Effector memory CD8-positive, alpha-beta T cell (primary cell): ENCODE measurements around the gene LIMCH1.

Experiments
- ATAC-seq: fragments of 150-1000 bp; cut with Tn5 transposase; replicated peaks from 2 replicates; pipeline ENCODE4 v1.10.0; 2021; ENCODE audit warnings: mild to moderate bottlenecking, moderate library complexity
- DNase-seq, 3 experiments: peaks; one replicate each; pipeline ENCODE4 v3.0.0; 2021
- H3K27ac Mint-ChIP-seq, 2 donors: one replicate each; pipeline ENCODE4 v1.8.0; 2022; ENCODE audit warnings: mild to moderate bottlenecking in 2 of 2, mixed read lengths in 2 of 2, moderate library complexity in 2 of 2
- H3K27me3 Mint-ChIP-seq, 2 donors: one replicate each; pipeline ENCODE4 v1.8.0; 2022; ENCODE audit warnings: mixed read lengths in 2 of 2
- H3K36me3 Mint-ChIP-seq: one replicate; pipeline ENCODE4 v1.8.0; 2022; ENCODE audit warnings: mild to moderate bottlenecking, moderate library complexity, mixed read lengths; ENCODE audit not compliant: insufficient read depth
- H3K4me1 Mint-ChIP-seq, 2 donors: one replicate each; pipeline ENCODE4 v1.8.0; 2022; ENCODE audit warnings: low read depth in 2 of 2, mixed read lengths in 2 of 2
- H3K4me3 Mint-ChIP-seq, 2 donors: one replicate each; pipeline ENCODE4 v1.8.0; 2022; ENCODE audit warnings: mild to moderate bottlenecking in 2 of 2, mixed read lengths in 2 of 2, moderate library complexity in 2 of 2
- H3K9me3 Mint-ChIP-seq, 2 donors: one replicate each; pipeline ENCODE4 v1.8.0; 2022; ENCODE audit warnings: mixed read lengths in 2 of 2

Gene LIMCH1

GRCh38 chr4:41514766-41515481 lies 23.0 kb upstream of the LIMCH1 start:
- peaks cover 3 to 8% of the 10 kb centered on the region in 2 donors for H3K9me3 Mint-ChIP-seq
- H3K36me3 Mint-ChIP-seq = no peaks in the 10 kb centered on the region
- H3K4me3 Mint-ChIP-seq = no peak overlapping the region
- DNase-seq (no peak), ATAC-seq (no peak)
- H3K27ac Mint-ChIP-seq = no peak overlapping the region
- no peaks in the 10 kb centered on the region for H3K4me1 Mint-ChIP-seq
- H3K27me3 Mint-ChIP-seq = no peaks in the 10 kb centered on the region

GRCh38 chr4:41517121-41517520 lies 20.8 kb upstream of the LIMCH1 start:
- Mint-ChIP-seq H3K36me3 (peaks cover 4% of the 10 kb centered on the region), H3K4me3 (no peak overlapping the region), H3K4me1 (no peaks in the 10 kb centered on the region), H3K27me3 (no peaks in the 10 kb centered on the region), H3K27ac (no peak overlapping the region), H3K9me3 (peaks cover 8 to 14% of the 10 kb centered on the region in 2 donors)
- DNase-seq (no peak), ATAC-seq (no peak)

GRCh38 chr4:41517747-41518146 lies 20.2 kb upstream of the LIMCH1 start:
- no peaks in the 10 kb centered on the region for H3K4me1 Mint-ChIP-seq
- ATAC-seq = no peak
- no peak for DNase-seq
- no peaks in the 10 kb centered on the region for H3K27me3 Mint-ChIP-seq
- H3K27ac Mint-ChIP-seq = no peak overlapping the region
- peaks cover 4% of the 10 kb centered on the region for H3K36me3 Mint-ChIP-seq
- H3K9me3 Mint-ChIP-seq = peaks cover 8 to 14% of the 10 kb centered on the region in 2 donors
- H3K4me3 Mint-ChIP-seq = no peak overlapping the region

GRCh38 chr4:41524425-41524824 lies 13.5 kb upstream of the LIMCH1 start:
- peaks cover 4% of the 10 kb centered on the region for H3K36me3 Mint-ChIP-seq
- no peaks in the 10 kb centered on the region for H3K27me3 Mint-ChIP-seq
- peaks cover 6 to 15% of the 10 kb centered on the region in 2 donors for H3K9me3 Mint-ChIP-seq
- no peak overlapping the region for H3K27ac Mint-ChIP-seq
- DNase-seq (no peak), ATAC-seq (no peak)
- H3K4me1 Mint-ChIP-seq = no peaks in the 10 kb centered on the region
- no peak overlapping the region for H3K4me3 Mint-ChIP-seq

- no peak for ATAC-seq
- no peaks in the 10 kb centered on the region for H3K27me3 Mint-ChIP-seq
These were observed 12.8 kb upstream of the LIMCH1 start for GRCh38 chr4:41525129-41525528.

GRCh38 chr4:41526628-41527027 lies 11.3 kb upstream of the LIMCH1 start:
- no peaks in the 10 kb centered on the region for H3K27me3 Mint-ChIP-seq
- no peak for DNase-seq

More at GRCh38 chr4:41525129-41525528, 12.8 kb upstream of the LIMCH1 start:
- Mint-ChIP-seq H3K36me3 (peaks cover 4% of the 10 kb centered on the region), H3K9me3 (peaks cover 5 to 11% of the 10 kb centered on the region in 2 donors), H3K4me3 (no peak overlapping the region), H3K27ac (no peak overlapping the region), H3K4me1 (no peaks in the 10 kb centered on the region)
- DNase-seq = no peak

DNA sequence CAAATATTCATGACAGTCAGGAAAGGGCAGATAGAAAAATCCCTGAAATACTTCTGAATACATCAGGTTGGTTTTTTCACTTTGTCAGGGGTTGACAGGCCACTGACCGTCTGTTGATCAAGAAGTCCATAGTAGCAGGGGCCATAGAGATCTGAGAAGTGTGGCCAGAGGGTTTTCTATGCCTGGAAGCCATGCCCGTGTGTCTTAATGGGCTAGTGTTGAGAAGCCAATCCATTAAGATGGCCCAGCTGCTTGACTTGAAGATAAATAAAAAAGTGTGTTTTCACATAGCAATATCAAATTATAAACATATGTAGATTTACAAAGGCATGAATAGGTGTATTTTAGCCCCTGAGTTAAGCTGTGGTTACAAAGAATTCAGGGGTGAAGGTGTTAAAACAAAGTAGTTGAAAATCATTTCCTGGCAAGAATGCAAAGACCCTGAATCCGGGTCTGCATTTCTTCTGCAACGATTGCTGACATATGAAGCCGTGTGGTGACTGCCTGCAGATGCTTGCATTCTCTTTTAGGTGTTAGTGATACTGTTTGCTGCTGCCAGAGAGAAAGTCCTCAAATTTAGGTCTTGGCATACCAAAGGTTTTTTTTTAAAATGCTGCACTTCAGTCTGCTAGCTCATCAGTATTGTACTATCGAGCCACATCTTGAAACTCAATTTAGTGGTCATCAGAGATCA lies 9.3 kb upstream of the LIMCH1 start:
- Mint-ChIP-seq H3K27me3 (no peaks in the 10 kb centered on the region), H3K27ac (no peak overlapping the region)
- ATAC-seq = no peak

More at GRCh38 chr4:41526628-41527027, 11.3 kb upstream of the LIMCH1 start:
- no peak for ATAC-seq
- H3K9me3 Mint-ChIP-seq = peaks cover 0 to 8% of the 10 kb centered on the region in 2 donors
- H3K36me3 Mint-ChIP-seq = no peaks in the 10 kb centered on the region
- no peak overlapping the region for H3K27ac Mint-ChIP-seq
- no peaks in the 10 kb centered on the region for H3K4me1 Mint-ChIP-seq
- no peak overlapping the region for H3K4me3 Mint-ChIP-seq

DNA sequence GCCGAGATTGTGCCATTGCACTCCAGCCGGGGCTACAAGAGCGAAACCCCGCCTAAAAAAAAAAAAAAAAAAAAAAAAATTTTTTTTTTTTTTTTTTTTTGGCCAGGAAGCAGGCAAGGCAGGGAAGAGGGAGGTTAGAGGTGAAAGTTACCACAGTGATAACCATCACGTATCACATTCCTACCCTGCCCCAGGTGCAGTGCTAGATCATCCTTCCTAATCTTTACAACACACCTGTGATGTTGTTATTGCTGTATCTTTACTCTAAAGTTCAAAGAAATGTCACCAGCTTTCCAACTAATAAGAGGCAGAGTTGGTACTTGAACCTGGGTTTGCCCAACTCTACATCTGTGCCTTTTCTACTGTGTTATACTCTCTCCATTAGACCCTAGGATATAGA lies 7.2 kb upstream of the LIMCH1 start:
- no peak overlapping the region for H3K27ac Mint-ChIP-seq
- H3K9me3 Mint-ChIP-seq = peaks cover 0 to 8% of the 10 kb centered on the region in 2 donors
- no peaks in the 10 kb centered on the region for H3K36me3 Mint-ChIP-seq
- no peaks in the 10 kb centered on the region for H3K27me3 Mint-ChIP-seq
- H3K4me3 Mint-ChIP-seq = no peak overlapping the region
- H3K4me1 Mint-ChIP-seq = no peaks in the 10 kb centered on the region
- no peak for DNase-seq
- no peak for ATAC-seq

More for the DNA sequence above, 9.3 kb upstream of the LIMCH1 start:
- no peak for DNase-seq
- Mint-ChIP-seq H3K9me3 (peaks cover 0 to 8% of the 10 kb centered on the region in 2 donors), H3K36me3 (no peaks in the 10 kb centered on the region), H3K4me1 (no peaks in the 10 kb centered on the region), H3K4me3 (no peak overlapping the region)

DNA sequence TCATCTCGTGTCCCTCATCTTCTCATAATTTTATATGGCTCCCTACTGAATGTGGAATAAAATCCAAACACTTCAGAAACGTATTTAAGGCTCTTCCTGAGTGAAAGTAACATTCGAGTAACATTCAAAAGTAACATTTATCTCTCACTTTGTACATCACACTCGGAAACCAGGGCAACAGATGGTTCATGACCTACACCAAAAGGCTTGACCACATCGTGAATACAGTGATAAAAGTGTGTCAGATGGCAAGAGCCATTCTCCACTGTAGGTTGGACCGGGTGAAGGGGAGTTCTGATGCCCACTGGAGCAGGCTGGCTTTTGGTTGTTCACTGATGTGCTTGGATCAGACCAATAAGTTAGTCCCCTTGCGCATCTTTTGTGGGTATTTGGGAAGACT lies 5.6 kb upstream of the LIMCH1 start:
- H3K4me1 Mint-ChIP-seq = no peaks in the 10 kb centered on the region
- ATAC-seq (no peak), DNase-seq (no peak)
- H3K27me3 Mint-ChIP-seq = no peaks in the 10 kb centered on the region
- no peaks in the 10 kb centered on the region for H3K36me3 Mint-ChIP-seq
- no peaks in the 10 kb centered on the region for H3K9me3 Mint-ChIP-seq
- no peak overlapping the region for H3K4me3 Mint-ChIP-seq
- H3K27ac Mint-ChIP-seq = no peak overlapping the region

- H3K27ac Mint-ChIP-seq = no peak overlapping the region
- no peak for ATAC-seq
- H3K27me3 Mint-ChIP-seq = no peaks in the 10 kb centered on the region
- no peak overlapping the region for H3K4me3 Mint-ChIP-seq
- H3K4me1 Mint-ChIP-seq = no peaks in the 10 kb centered on the region
- no peaks in the 10 kb centered on the region for H3K36me3 Mint-ChIP-seq
- no peaks in the 10 kb centered on the region for H3K9me3 Mint-ChIP-seq
- DNase-seq = no peak
These were observed 5.1 kb upstream of the LIMCH1 start for GRCh38 chr4:41532882-41533281.

- H3K36me3 Mint-ChIP-seq = no peaks in the 10 kb centered on the region
These were observed 4.3 kb upstream of the LIMCH1 start for GRCh38 chr4:41533680-41534079.

DNA sequence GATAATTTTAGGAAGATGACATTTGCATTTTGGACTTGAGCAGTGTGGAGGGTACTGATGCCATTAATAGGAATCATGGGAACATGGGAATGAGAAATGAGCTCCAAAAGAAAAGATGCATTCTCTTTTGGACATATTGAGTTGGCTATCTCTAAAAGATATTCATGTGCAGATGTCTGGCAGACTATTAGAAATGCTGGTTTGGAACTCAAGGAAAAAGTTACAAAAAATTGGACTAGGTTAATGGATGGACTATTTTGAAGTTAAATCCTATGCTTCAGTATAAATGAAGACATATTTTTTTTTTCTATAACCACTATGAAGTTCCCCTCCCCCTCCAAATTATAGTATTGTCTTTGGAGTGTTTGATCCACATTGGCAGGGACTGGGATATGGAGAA lies 3.6 kb upstream of the LIMCH1 start:
- DNase-seq (no peak), ATAC-seq (no peak)
- Mint-ChIP-seq H3K36me3 (no peaks in the 10 kb centered on the region), H3K9me3 (no peaks in the 10 kb centered on the region), H3K27me3 (no peaks in the 10 kb centered on the region), H3K4me1 (no peaks in the 10 kb centered on the region), H3K4me3 (no peak overlapping the region), H3K27ac (no peak overlapping the region)

More at GRCh38 chr4:41533680-41534079, 4.3 kb upstream of the LIMCH1 start:
- ATAC-seq (no peak), DNase-seq (no peak)
- Mint-ChIP-seq H3K4me1 (no peaks in the 10 kb centered on the region), H3K9me3 (no peaks in the 10 kb centered on the region), H3K27ac (no peak overlapping the region), H3K27me3 (no peaks in the 10 kb centered on the region), H3K4me3 (no peak overlapping the region)

DNA sequence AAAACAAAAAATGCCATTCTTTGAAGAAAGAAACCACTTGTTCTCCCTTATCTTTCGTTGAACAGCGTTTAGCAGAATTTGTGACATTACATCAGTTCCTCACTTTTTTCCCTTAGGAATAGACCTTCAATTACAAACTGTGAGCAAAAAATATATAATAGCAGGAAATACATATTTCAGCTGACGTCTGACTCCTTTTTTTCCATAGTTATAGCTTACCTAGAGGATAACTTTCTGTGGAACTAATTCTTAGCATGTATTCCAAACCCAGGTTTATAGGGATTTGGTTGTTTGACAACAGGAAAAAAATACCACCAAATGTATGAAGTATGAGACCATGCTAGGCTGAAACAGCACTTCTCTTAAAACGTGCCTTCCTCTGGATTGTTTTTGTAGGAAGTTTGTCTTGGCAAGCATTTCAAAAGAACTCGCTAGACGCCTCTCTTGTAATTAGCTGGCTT lies 2.0 kb upstream of the LIMCH1 start:
- ATAC-seq = no peak
- H3K36me3 Mint-ChIP-seq = no peaks in the 10 kb centered on the region

DNA sequence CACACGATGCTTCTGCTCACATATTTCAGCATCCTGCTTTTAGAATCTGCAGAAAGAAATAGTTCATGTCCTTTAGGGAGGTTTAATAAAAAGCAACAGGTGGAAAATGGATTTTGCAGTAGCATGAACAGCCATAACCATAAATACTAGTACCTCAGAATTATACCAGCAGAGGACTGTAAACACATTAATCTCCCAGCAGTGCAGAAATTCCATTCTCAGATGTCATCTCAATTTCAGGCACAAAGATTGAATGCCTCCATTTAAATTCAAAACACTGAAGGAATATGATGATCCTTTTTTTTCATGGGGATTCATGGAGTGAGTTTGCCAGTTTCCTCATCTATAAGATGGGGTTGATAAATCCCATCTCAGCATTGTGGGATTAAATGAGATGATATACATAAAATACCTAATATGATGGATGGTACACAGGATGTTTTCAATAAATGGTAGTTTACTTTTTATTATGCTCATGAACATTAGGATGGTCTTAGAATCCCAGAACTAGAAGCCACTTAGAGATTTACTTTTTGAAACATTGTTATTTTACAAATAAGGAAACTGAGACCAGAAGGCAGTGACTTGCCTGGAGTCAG lies 566 bp upstream of the LIMCH1 start:
- Mint-ChIP-seq H3K9me3 (peaks cover 0 to 2% of the 10 kb centered on the region in 2 donors), H3K4me1 (no peaks in the 10 kb centered on the region), H3K27ac (no peak overlapping the region), H3K36me3 (no peaks in the 10 kb centered on the region), H3K27me3 (no peaks in the 10 kb centered on the region), H3K4me3 (no peak overlapping the region)
- DNase-seq = no peak
- ATAC-seq = no peak

More for the DNA sequence above, 2.0 kb upstream of the LIMCH1 start:
- Mint-ChIP-seq H3K4me1 (no peaks in the 10 kb centered on the region), H3K9me3 (no peaks in the 10 kb centered on the region), H3K27ac (no peak overlapping the region), H3K4me3 (no peak overlapping the region), H3K27me3 (no peaks in the 10 kb centered on the region)
- DNase-seq = no peak
